ENCODE measurements around the gene SPON2. TPM values are rescaled to one million over a fixed set of nuclear protein-coding genes. Genes with fewer than 3 reads are reported as not detected.

Gene SPON2
- total RNA-seq, 1 experiment from 2014 or later = 0.54 TPM

DNA sequence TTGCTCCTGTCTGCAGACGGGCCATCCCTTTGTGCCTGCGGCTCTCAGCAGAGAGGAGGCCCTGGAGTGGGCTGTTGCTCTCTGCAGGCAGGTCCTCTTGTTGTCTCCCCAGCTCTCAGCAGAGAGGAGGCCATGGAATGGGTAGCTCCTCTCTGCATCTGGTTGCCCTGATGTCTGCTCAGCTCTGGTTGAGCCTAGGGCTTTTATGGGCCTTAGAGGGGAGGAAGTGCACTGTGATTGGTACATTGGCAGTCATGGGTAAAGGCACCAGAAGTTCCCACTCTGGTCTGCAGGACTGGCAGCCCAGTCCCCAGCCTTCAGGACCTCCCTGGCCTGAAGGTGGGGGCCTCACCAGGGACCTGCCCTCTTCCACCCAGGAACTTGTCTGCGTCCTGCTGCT is 21.5 kb downstream of the SPON2 start:
- TF ChIP-seq, protein P1, sequence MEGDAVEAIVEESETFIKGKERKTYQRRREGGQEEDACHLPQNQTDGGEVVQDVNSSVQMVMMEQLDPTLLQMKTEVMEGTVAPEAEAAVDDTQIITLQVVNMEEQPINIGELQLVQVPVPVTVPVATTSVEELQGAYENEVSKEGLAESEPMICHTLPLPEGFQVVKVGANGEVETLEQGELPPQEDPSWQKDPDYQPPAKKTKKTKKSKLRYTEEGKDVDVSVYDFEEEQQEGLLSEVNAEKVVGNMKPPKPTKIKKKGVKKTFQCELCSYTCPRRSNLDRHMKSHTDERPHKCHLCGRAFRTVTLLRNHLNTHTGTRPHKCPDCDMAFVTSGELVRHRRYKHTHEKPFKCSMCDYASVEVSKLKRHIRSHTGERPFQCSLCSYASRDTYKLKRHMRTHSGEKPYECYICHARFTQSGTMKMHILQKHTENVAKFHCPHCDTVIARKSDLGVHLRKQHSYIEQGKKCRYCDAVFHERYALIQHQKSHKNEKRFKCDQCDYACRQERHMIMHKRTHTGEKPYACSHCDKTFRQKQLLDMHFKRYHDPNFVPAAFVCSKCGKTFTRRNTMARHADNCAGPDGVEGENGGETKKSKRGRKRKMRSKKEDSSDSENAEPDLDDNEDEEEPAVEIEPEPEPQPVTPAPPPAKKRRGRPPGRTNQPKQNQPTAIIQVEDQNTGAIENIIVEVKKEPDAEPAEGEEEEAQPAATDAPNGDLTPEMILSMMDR (IDR thresholded peaks at IDR 0.05; ENCODE audit: unreplicated experiment) = no peak
- BruUV-seq (replicated peaks) = no TSS peak
- ChIA-PET CTCF (interaction anchor here (1.7 to 2.1 kb wide), 2 partner anchors 16 to 19 kb away, joined by 6 to 9 read pairs; no protein-coding TSS in a partner anchor), POLR2A (interaction anchor here (0.6 to 0.8 kb wide), 2 partner anchors 12 to 49 kb away, joined by 3 to 6 read pairs; no protein-coding TSS in a partner anchor)
- DNase-seq (ENCODE audit: unreplicated experiment) = no peak
- intact Hi-C loops (cut with micrococcal nuclease) = no loop called here
- Mint-ChIP-seq H3K4me3 (ENCODE audit: unreplicated experiment) (no peak overlapping the region), H3K9me3 (ENCODE audit: unreplicated experiment) (peaks cover 12% of the 10 kb centered on the region), H3K27me3 (ENCODE audit: insufficient read depth, unreplicated experiment) (peaks cover 64% of the 10 kb centered on the region), H3K4me1 (ENCODE audit: insufficient read depth, unreplicated experiment) (no peaks in the 10 kb centered on the region), H3K36me3 (ENCODE audit: insufficient read depth, unreplicated experiment) (no peaks in the 10 kb centered on the region), H3K27ac (ENCODE audit: low read depth, unreplicated experiment) (no peak overlapping the region)

- ChIA-PET POLR2A (no interaction called here), CTCF (no interaction called here)
- H3K4me1 Mint-ChIP-seq (ENCODE audit: insufficient read depth, unreplicated experiment) = no peaks in the 10 kb centered on the region
- no peak overlapping the region for H3K4me3 Mint-ChIP-seq (ENCODE audit: unreplicated experiment)
- intact Hi-C loops (cut with micrococcal nuclease) = no loop called here
- TF ChIP-seq, protein P1 (IDR thresholded peaks at IDR 0.05; ENCODE audit: unreplicated experiment) = no peak
- H3K27ac Mint-ChIP-seq (ENCODE audit: low read depth, unreplicated experiment) = no peak overlapping the region
- H3K27me3 Mint-ChIP-seq (ENCODE audit: insufficient read depth, unreplicated experiment) = peaks cover 55% of the 10 kb centered on the region
- no TSS peak for BruUV-seq (replicated peaks)
- DNase-seq (ENCODE audit: unreplicated experiment) = no peak
- H3K9me3 Mint-ChIP-seq (ENCODE audit: unreplicated experiment) = peaks cover 9% of the 10 kb centered on the region
- H3K36me3 Mint-ChIP-seq (ENCODE audit: insufficient read depth, unreplicated experiment) = no peaks in the 10 kb centered on the region
Measured at GRCh38 chr4:1139860-1140259, 32.5 kb downstream of the SPON2 start.

DNA sequence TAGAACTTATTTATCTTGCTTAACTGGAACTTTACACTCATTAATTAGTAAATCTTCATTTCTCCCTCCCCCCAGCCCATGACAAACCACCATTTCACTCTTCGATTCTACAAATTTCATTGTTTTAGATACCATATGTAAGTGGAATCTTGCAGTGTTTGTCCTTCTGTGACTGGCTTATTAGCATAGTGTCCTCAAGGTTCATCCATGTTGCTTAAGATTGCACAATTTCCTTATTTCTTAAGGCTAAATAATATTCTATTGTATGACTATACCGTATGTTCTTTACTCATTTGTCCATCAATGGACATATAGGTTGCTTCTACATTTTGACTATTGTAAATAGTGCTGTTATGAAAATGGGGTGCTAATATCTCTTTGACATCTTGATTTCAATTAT is 34.5 kb downstream of the SPON2 start:
- POLR2A ChIA-PET = interaction anchor here (0.8 to 1.7 kb wide), 3 partner anchors 39 to 209 kb away, joined by 3 to 6 read pairs (median 4); partner anchors contain the start of gene UVSSA
- no peak overlapping the region for H3K4me3 Mint-ChIP-seq (ENCODE audit: unreplicated experiment)
- BruUV-seq (replicated peaks) = no TSS peak
- DNase-seq (ENCODE audit: unreplicated experiment) = no peak
- intact Hi-C loops (cut with micrococcal nuclease) = no loop called here
- TF ChIP-seq, protein P1 (IDR thresholded peaks at IDR 0.05; ENCODE audit: unreplicated experiment) = no peak
- H3K4me1 Mint-ChIP-seq (ENCODE audit: insufficient read depth, unreplicated experiment) = no peaks in the 10 kb centered on the region
- no peaks in the 10 kb centered on the region for H3K9me3 Mint-ChIP-seq (ENCODE audit: unreplicated experiment)
- peaks cover 54% of the 10 kb centered on the region for H3K27me3 Mint-ChIP-seq (ENCODE audit: insufficient read depth, unreplicated experiment)
- H3K36me3 Mint-ChIP-seq (ENCODE audit: insufficient read depth, unreplicated experiment) = no peaks in the 10 kb centered on the region
- no peak overlapping the region for H3K27ac Mint-ChIP-seq (ENCODE audit: low read depth, unreplicated experiment)
- CTCF ChIA-PET = interaction anchor here (0.7 to 1.5 kb wide), 2 partner anchors 8 to 129 kb away, joined by 3 to 4 read pairs; no protein-coding TSS in a partner anchor

DNA sequence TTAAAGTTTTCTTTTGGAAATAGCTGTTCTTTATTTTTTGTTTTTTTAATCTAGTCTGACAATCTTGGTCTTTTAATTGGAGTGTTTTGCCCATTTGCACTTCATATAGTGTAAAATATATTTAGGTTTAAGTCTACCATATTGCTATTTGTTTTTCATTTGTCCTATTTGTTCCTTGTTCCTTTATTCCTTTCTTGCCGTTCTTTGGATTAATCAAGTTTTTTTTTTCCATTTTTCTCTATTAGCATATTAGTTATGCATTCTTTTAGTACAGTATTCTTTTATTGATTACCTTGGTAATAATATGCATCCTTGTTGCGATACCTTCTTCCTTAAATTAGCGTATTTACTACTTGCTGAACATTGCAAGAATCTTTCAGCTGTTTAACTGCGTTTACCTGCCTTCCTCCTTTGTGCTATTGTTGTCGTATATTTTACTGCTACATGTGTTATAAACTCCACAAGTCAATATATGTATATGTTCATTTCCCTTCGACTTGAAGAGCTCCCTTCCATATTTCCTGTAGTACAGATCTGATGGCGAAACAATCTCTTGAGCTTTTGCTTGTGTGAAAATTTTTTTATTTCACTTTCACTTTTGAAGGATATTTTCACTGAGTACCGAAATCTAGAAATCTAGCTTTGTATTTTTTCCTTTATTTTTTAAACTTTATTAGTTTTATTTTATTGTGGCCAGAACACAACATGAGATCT is 35.2 kb downstream of the SPON2 start:
- BruUV-seq (replicated peaks) = no TSS peak
- Mint-ChIP-seq H3K36me3 (ENCODE audit: insufficient read depth, unreplicated experiment) (no peaks in the 10 kb centered on the region), H3K27me3 (ENCODE audit: insufficient read depth, unreplicated experiment) (peaks cover 47% of the 10 kb centered on the region), H3K9me3 (ENCODE audit: unreplicated experiment) (no peaks in the 10 kb centered on the region), H3K27ac (ENCODE audit: low read depth, unreplicated experiment) (no peak overlapping the region), H3K4me3 (ENCODE audit: unreplicated experiment) (no peak overlapping the region), H3K4me1 (ENCODE audit: insufficient read depth, unreplicated experiment) (no peaks in the 10 kb centered on the region)
- CTCF ChIA-PET = interaction anchor here (0.5 to 0.9 kb wide), 5 partner anchors 14 to 265 kb away, joined by 3 to 4 read pairs (median 3); no protein-coding TSS in a partner anchor
- intact Hi-C loops (cut with micrococcal nuclease) = no loop called here
- TF ChIP-seq, protein P1 (IDR thresholded peaks at IDR 0.05; ENCODE audit: unreplicated experiment) = no peak
- POLR2A ChIA-PET = interaction anchor here (0.8 to 1.7 kb wide), 3 partner anchors 40 to 209 kb away, joined by 3 to 6 read pairs (median 4); partner anchors contain the start of gene UVSSA
- DNase-seq (ENCODE audit: unreplicated experiment) = no peak

Measured in MCF 10A (cell line).